GM18519 (cell line): ENCODE results near the gene COG6.

Experiments
- ATAC-seq: cut with Tn5 transposase; IDR thresholded peaks from one replicate; pipeline ENCODE4 v1.9.1; 2021; ENCODE audit warnings: mild to moderate bottlenecking, moderate library complexity; ENCODE audit not compliant: unreplicated experiment, low FRiP score

Gene COG6

DNA sequence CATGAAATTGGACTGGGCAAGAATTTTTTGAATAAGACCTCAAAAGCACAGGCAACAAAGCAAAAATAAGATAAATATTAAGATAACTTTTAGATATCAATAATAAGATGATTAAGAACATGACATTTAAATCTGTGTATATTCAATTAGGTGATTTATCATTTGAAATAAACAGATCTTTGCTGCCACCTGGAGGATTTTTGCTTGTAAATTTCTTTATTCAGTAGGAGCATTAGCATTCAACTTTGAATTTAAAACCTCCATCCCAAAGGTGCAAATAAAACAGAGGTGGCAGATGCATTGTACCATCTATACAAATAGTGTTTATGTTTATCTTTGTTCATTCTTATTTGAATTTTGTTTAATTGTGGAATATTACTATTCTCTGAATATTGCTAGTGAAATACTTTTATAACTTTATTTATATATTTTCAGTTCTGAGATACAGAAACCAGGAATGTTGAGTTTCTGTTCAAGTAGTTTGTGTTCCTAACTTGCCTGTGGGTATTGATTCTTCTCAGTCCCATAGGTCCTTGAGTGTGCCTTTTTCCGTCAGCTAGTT lies 20.9 kb downstream of the COG6 start:
- no peak for ATAC-seq

DNA sequence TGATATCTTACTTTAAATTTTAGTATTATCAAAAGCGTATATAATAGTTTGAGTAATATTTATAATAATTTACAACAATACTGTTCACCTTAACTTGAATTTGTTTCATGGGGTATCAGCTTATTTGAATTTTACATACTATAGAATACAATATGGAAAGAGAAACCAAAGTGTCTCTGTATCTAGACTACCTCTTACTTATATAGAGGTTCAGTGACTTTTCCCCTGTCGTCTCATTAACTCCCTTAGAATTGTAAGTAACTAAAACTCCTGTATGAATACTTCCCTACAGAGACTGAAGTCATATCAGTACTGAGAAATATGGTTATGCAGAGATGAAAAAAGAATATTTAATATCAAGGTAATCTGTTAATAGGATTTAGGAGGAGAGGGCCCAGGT lies 26.8 kb downstream of the COG6 start:
- no peak for ATAC-seq

DNA sequence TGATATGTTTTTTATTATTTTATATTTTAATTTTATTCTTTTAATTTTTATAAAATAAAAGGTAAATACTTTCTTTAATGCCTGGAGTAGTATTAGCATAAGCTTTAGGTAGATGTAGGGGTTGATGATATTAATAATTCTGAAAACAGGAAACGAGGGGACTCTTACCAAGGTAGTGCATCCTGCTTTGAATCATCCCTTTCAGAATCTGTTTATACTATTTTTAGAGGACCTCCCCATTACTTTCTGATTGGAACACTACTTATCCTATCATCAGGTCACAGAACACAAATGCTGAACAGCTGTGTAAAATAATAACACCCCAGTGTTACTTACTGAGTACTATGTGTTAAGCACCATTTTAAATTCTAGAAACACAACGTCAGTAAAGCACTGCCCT lies 27.3 kb downstream of the COG6 start:
- peak; percentile 68 for ATAC-seq

DNA sequence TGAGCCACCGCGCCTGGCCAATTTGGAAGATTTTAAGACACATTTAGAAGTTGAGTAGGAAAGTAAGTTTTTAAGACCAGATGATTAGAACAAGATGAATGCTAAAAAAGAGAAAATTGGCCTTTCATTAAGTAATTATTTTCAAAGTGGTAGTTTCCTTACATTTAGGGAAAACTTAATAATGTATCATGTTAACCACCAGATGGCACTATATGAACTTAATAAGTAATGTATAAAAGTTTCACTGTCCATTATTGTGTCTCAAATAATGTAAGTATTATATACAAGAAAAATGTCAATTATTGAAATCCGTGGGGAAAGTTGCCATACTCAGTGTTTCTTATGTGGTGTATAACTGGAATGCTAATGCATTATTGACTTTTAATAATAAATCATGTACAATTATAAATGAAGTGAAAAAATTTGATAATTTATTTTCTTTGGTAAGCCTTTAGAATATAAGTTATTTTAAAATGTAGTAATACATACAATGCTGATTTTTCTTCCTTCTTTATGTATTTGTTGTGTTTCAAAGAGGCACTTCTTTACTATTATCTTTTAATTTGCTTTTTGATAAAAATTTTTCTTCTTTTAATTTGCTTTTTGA lies 29.2 kb downstream of the COG6 start:
- no peak for ATAC-seq

DNA sequence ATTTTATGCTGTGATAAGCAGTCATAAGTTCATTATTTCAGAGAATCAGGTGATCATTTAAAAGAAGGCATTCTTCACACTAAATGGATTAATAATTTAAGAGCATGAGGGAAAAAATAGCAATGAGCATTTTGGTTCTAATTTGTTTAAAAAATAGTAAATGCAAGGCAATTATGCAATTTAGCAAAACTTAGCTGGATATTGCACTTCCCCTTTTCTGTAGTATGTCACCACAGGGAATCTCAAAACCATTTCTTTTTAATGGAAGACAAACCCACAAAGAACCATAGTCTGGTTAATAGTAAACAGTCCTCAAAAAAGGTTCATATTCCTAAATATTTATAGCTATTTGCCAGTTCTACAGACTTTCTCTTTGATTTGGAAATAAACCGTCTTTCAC lies 30.2 kb downstream of the COG6 start:
- ATAC-seq: no peak

DNA sequence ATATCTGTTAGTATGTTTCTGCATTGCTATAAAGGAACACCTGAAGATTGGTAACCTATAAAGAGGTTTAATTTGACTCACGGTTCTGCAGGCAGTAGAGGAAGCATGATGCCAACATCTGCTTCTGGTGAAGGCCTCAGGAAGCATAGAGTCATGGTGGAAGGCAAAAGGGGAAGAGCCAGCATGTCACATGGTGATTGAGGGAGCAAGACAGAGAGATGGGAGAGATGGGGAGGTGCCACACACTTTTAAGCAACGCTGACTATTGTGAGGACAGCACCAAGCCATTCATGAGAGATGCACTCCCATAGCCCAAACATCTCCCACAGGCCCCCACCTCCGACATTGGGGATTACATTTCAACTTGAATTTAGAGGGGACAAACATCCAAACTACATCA lies 32.8 kb downstream of the COG6 start:
- no peak for ATAC-seq

DNA sequence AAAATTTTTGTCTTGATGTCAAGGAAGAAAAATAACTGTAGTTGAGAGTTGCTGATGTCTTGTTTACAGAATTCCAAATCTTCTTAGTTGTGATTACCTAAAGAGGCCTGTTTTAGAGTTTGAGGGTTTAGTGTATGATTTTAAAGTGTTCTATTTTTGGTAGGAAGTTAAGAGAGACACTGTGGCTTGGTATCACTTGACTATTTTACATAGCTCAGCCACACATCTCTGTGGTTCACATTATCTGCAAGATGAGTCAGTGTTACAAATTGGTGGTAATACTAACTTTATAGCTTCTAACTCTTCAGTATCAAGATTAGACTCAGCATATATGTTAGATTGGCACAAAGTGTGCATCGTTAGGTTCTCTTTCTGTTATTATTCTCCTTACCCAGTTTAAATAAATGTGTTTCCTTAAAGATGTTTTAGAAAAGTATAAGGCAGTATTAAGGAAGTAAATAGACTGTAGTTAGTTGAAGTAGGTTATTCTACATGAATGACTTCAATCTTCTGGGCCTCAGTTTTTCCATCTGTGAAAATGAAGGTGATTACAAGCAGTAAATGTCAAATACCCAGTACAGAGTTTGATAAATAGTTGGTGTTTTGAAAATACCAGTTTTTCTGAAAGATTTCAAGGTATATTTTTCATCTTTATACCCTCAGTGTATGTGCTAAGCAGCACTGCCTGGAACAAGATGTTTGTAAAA lies 33.4 kb downstream of the COG6 start:
- ATAC-seq: peak; percentile 75

DNA sequence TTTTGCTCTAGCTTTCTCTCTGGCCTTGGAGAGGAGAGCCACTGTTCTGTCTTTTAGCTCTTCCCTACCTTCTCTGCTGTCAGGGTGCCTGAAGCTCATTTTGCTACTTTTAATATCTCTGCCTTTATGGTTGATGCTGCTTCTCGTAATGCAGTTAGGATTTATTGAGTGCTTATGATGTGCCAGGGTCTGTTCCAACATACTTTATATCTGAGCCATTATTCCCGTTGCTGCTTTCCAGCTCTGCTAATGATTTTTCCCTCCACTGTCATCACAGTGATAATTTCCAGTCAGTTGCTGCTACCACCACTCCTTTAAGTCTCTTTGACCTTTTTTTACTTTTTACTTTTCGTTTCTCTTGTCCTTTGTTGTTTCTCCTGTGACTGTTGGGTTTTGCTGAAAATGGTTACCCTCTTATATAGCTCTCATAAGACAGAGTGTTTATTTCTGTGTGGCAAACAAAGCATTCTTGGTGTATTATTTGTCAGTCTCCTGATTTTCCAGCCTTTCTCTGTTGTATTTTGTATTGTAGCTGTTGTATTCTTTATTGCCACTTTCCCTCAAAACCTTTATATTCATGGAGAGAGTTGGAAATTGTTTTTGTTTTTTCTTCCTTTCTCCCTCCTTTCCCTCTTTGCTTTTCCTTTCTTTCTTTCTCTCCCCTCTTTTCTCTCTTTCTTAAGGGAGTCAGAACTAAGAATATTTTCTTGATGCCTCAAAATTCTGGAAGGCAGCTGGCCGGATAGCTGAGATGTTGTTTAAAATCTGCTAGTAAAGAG lies 37.4 kb downstream of the COG6 start:
- ATAC-seq: no peak

DNA sequence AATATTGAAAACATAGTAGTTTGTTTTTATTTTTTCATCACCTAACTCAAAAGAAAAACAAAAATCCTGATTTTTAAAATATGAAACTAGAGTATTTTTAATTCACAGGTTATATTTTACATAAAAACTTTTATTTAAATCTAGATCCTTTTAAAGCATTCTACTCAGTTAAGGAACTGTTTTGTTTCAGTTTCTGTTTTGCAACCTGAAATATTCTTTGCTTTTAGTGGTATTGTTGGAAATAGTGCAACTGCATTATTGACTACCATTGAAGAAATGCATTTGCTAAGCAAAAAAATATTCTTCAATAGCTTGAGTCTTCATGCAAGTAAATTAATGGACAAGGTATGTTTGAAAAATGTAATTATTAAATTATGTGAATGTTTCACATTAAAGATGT lies 43.8 kb downstream of the COG6 start:
- no peak for ATAC-seq

DNA sequence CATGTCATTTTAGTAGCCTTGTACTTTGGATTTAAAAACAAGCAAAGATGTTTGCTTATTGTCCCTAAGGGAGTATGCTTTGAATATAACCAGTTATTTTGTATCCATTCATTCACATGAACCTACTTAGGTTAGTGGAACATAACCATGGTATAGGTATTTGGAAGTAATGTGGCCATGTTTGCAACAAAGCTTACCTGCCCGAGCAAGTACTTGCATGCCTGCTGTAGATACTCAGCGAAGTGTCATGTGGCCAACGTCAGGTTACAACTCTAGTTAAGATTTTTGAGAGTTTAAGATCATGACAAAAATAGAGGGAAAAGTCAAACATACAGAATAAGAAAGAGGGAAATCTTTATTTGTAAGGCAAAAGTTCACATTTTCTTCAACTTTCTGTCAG lies 57.2 kb downstream of the COG6 start:
- ATAC-seq: no peak

DNA sequence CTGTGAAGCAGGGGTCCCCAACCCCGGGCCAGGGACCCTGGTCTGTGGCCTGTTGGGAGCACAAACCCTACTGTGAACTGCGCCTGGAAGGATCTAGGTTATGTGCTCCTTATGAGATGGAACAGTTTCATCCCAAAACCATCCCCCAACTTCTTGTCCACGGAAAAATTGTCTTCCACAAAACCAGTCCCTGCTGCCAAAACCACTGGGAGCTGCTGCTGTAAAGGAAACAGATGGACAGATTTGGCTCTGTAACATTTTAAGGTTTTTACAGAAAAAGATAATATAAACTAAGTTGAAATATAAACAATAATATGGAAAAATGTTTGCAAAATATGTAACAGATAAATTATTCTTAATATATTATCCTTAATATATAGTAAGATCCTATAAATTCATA lies 73.7 kb downstream of the COG6 start:
- ATAC-seq: no peak

DNA sequence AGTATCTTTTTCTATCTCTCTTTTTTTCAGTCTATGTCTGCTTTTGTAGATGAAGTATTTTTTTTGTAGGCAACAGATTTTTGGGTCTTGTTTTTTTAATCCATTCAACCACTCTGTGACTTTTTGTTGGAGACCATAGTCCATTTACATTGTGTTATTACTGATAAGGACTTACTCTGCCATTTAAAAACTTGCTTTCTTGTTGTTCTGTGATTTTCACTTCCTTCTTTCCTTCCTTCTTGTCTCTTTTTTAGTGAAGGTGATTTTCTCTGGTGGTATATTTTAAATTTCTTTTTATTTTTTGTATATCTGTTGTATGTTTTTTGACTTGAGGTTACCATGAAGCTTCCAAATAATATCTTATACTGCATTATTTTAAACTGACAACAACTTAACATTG lies 79.5 kb downstream of the COG6 start:
- no peak for ATAC-seq

DNA sequence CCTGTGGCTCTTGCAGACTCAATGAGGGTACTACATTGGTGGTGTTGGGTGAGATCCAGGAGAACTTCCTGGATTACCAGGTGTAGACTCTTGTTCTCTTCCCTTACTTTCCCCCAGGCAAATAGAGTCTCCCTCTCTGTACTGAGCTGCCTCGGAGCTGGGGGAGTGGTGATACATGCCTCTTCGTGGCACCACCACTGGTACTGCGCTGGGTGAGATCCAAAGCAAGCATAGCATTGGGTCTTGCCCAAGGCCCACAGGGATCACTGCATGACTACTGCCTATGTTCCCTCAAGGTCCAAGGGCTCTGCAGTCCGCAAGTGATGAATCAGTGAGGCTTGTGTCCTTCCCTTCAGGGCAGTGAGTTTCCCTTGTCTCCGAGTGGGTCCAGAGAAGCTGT lies 81.6 kb downstream of the COG6 start:
- ATAC-seq: no peak

DNA sequence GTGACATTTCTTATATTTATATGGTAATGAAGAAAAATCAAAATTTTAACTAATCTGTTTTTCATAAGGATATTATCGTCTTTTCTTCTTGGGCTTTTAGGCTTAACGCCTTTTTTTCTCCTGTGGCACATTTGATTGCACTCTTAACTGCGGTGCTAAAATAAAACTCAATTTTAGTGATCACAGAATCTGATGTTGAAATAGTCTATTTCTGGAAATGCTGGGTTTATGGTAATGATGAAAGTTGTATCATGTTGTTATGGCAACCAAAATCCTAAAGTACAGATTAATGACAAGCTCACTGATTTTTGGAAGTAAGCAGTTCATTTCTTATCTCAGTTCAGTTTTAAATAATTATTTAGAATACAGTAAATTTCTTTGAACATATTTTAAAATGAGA lies 85.3 kb downstream of the COG6 start:
- no peak for ATAC-seq

DNA sequence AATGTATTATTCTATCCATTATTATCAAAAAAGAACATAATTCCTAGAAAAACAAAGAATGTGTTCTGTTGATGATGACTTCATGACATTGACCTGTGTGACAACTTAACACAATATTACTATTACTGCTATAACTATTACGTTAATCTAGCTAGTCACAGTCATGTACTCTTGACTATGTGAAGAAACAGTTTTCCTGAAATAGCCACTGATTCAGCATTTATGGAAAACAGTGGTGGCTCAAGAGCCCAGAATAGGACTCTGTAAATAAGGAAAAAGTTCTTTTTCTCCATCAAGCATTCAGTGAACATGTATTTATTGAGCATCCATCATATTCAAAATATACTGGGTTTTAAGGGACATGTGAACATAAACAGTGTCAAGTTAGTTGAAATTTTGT lies 93.5 kb downstream of the COG6 start:
- no peak for ATAC-seq

DNA sequence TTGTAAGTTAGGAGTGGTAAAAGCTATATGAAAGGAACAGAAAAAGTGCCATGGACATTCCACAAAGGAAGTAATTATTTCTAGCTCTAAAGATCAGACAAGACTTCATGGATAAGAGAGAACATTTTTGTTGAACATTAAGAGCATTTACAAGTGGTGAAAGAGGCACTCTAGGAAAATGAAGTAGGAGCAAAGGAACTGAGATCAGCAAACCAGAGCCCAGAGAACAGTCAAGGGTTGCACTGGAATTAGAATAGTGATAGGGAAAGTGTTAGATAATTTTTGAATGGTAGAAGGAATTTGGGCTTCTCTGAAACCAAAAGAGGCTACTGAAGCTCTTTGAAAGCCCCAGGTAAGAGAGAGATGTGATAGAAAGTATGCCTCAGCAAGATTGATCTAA lies 94.1 kb downstream of the COG6 start:
- no peak for ATAC-seq

DNA sequence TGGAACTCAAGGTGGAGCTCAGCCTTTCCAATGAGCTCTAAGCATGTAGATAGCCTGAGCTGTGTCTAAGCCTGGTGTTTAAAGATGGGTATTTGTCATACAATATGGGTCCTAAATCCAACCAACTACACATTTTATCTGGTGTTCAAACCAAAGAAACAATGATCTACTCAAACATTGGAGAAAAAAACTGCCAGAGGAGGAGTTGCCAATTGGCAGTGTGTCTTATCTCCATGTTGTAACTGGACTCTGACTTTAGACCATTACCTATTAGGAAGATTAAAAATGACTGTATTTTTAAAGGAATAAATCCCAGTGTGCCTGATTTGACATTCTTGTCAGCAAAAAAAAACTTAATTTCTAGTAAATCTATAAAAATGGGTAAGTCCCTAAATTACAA lies 96.3 kb downstream of the COG6 start:
- ATAC-seq: no peak

DNA sequence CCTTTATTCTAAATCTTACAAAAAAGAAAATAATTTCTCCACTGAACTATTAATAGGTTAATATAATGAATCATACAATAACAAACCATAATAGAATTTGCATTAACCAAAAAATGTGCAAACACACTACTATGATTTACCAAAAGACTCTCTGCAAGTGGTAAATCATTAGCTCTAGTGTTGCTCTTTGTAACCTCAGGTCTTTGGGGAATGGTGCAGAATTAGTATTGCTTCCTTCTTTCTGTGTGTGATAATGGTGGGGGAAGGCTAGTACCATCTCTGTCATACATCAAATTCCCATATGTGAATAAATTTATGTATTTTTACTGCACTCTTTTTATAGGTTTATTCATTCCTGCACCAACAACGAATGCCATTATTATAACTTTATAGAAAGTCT lies 105.1 kb downstream of the COG6 start:
- peak; percentile 47 for ATAC-seq

DNA sequence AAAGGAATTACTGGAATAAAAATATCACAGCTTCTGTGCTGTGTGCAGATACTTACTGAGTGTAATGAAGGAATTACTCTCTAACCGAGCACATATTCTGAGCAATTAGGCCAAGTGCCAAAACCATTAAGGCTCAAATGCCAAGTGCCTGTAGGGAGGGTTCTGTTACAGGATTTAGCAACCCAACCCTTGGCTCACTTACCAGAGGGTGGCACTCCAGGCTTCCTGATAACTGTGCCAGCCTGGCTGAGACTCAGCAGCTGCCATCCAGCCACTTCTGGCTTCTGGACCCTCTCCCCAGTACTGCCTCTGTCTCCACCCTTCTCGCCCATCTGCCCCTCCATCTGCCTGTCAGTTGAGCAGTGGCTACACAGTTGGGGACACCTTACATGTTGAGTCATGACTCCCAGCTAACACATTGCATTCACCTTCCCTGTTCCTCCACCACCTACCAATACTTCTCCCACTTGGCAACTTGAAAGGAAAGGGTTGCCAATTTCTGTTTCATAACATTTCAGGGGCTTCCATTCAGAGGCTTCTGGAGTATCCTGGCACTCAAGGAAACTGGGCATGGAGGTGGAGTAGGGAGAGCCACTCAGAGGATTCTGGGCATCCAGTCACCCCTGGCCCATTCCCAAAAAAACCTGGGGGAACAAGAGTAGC lies 110.5 kb downstream of the COG6 start:
- no peak for ATAC-seq

DNA sequence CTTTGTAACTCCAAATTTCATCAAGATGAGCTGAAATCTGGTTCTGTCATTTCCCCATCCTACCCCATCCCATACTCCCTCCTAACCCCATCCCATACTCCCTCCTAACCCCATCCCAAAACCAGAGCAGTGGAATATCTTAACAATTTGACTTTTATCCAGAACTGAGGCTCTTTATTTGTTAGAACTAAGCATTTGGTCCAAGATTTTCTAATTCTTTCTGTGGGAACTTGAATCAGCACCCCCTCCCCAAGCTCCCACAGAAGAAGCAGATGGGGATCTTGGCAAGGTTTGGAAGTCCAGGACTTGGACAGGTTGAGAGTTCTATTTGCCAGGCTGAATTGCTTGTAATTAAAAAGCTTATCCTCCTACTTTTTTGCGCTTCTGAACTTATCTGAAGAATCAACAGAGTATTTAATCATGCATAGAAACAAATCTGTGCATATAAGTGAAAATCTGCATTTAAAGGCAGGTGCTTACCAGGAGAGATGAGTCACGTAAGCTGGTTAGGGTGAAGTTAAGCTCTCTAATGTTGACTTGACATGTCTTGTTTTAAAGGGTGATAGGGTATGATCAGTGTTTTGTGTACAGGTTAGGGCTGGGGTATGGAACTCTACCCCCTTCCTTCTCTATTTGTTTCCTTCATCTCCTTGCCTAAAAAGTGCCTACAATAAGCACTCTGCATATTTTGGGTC lies 111.1 kb downstream of the COG6 start:
- no peak for ATAC-seq
